ENCODE results near the gene IDUA. TPM values are rescaled to one million over a fixed set of nuclear protein-coding genes. Genes with fewer than 3 reads are reported as not detected.
A peak's percentile ranks its signal among the peaks of the same experiment; 100 is the strongest.

Gene IDUA
- total and polyA plus RNA-seq, 12 donors, result 1.6 to 109 (median 31.2) TPM

GRCh38 chr4:948936-949300 lies 37.9 kb upstream of the IDUA start:
- Histone ChIP-seq H3K36me3 (replicated peaks in 1 of 2) (no peaks in the 10 kb centered on the region), H3K9me3 (replicated peaks in 1 of 3) (no peaks in the 10 kb centered on the region), H3K27me3 (no peaks in the 10 kb centered on the region), H3K4me3 (no peak overlapping the region), H3K27ac (no peak overlapping the region), H3K4me1 (replicated peaks in 1 of 2) (peaks cover 0 to 3% of the 10 kb centered on the region in 2 donors)
- TF ChIP-seq CTCF (IDR thresholded peaks at IDR 0.05) (no peak), POLR2A (IDR thresholded peaks at IDR 0.05) (no peak)
- WGBS, 4 donors, result 70 to 91% (median 89%) methylated on average over 6 to 13 of the region's 13 CpGs
- peak in 1 of 7 donors; percentile 16 for DNase-seq
- intact Hi-C loops (cut with DNase I), result no loop called here

- Histone ChIP-seq H3K27ac (no peak overlapping the region), H3K27me3 (no peaks in the 10 kb centered on the region), H3K9me3 (replicated peaks in 1 of 3) (no peaks in the 10 kb centered on the region), H3K4me1 (replicated peaks in 1 of 2) (peaks cover 0 to 3% of the 10 kb centered on the region in 2 donors), H3K4me3 (no peak overlapping the region), H3K36me3 (replicated peaks in 1 of 2) (no peaks in the 10 kb centered on the region)
- TF ChIP-seq CTCF (IDR thresholded peaks at IDR 0.05), result no peak
- no peak for TF ChIP-seq POLR2A (IDR thresholded peaks at IDR 0.05)
- intact Hi-C loops (cut with DNase I), result loop anchor here in 1 of 2 donors (10.0 kb wide), 1 partner anchor 65 kb away; no protein-coding TSS in a partner anchor
- DNase-seq, result peak in 1 of 7 donors; percentile 12
- WGBS, 4 donors, result 90 to 94% (median 93%) methylated on average over 11 to 20 of the region's 20 CpGs
Observed at GRCh38 chr4:949656-950055, 37.2 kb upstream of the IDUA start.

- peak in 1 of 7 donors; percentile 15 for DNase-seq
- 88 to 95% (median 91%) methylated on average over 26 to 30 of the region's 30 CpGs for WGBS, 4 donors
- Histone ChIP-seq H3K4me1 (replicated peaks in 1 of 2) (peaks cover 0 to 3% of the 10 kb centered on the region in 2 donors), H3K36me3 (replicated peaks in 1 of 2) (no peaks in the 10 kb centered on the region), H3K27me3 (no peaks in the 10 kb centered on the region), H3K4me3 (no peak overlapping the region), H3K9me3 (replicated peaks in 1 of 3) (no peaks in the 10 kb centered on the region), H3K27ac (no peak overlapping the region)
- intact Hi-C loops (cut with DNase I), result loop anchor here in 1 of 2 donors (10.0 kb wide), 1 partner anchor 66 kb away; no protein-coding TSS in a partner anchor
- TF ChIP-seq POLR2A (IDR thresholded peaks at IDR 0.05) (no peak), CTCF (IDR thresholded peaks at IDR 0.05) (no peak)
Observed at GRCh38 chr4:950136-951020, 36.5 kb upstream of the IDUA start.

DNA sequence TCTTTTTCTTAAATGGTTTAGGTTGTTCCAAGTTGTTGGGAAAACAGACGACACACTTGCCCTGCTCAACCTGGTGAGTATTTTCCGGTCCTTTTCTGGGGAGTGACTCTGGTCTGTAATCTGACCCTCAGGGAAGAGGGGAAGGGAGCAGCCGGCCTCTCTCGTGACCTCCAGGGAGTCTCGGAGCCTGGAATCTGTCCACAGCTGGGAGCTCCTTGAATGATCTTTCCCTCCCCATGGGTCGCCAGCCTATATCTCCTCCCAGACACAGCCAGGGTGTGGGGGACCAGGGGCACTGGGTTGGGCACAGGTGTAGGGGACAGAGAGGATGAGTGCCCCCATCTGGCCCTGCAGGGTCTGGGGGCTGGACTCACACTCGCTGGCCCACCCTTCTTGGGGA lies 35.7 kb upstream of the IDUA start:
- H3K27me3 ChIP-seq, result no peaks in the 10 kb centered on the region
- no peaks in the 10 kb centered on the region for H3K9me3 ChIP-seq (replicated peaks in 1 of 3)
- H3K4me3 ChIP-seq, result no peak overlapping the region
- WGBS, 4 donors, result 82 to 85% (median 83%) methylated on average over 5 to 7 of the region's 7 CpGs
- DNase-seq, result peak in 1 of 7 donors; percentile 13
- no peak for TF ChIP-seq CTCF (IDR thresholded peaks at IDR 0.05)
- no peak for TF ChIP-seq POLR2A (IDR thresholded peaks at IDR 0.05)
- H3K4me1 ChIP-seq (replicated peaks in 1 of 2), result peaks cover 0 to 3% of the 10 kb centered on the region in 2 donors
- intact Hi-C loops (cut with DNase I), result loop anchor here in 1 of 2 donors (10.0 kb wide), 1 partner anchor 66 kb away; no protein-coding TSS in a partner anchor
- no peak overlapping the region for H3K27ac ChIP-seq
- no peaks in the 10 kb centered on the region for H3K36me3 ChIP-seq (replicated peaks in 1 of 2)
